Measurements from ENCODE around the gene HACL1. TPM values are rescaled to one million over a fixed set of nuclear protein-coding genes. Genes with fewer than 3 reads are reported as not detected.

The HACL1 gene
- total RNA-seq, 1 donor from 2014 or later: 25.0 TPM

DNA sequence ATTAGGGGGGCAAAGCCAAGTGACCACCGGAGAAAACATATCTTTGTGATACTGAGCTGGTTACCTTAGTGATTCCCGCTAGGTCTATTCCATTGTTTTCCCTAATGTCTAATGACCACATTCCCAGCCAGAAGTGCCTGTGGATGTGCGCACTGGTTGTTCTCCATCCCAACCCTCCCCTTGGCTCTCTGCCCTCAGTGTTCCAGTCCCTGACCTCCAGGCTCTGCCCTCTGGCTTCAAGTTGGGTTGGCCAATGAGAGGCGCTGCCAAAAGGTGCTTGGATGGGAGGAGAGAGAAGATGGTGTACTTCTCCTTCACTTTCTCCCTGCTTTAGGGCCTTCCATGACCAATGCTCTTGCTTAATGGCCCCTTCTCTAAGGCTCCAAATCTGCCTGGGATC, 82.3 kb downstream of the HACL1 start:
- H3K36me3 ChIP-seq (ENCODE audit: control insufficient read depth, insufficient read depth, low read length): no peaks in the 10 kb centered on the region
- TF ChIP-seq CTCF (IDR thresholded peaks at IDR 0.05; ENCODE audit: insufficient read depth, low read length, severe bottlenecking): no peak
- H3K27me3 ChIP-seq (ENCODE audit: control insufficient read depth, insufficient read depth, low read length): peaks cover 4% of the 10 kb centered on the region
- H3K4me3 ChIP-seq (ENCODE audit: low read depth, low read length): no peak overlapping the region
- FAIRE-seq (no peak), DNase-seq (ENCODE audit: low read depth) (no peak)

DNA sequence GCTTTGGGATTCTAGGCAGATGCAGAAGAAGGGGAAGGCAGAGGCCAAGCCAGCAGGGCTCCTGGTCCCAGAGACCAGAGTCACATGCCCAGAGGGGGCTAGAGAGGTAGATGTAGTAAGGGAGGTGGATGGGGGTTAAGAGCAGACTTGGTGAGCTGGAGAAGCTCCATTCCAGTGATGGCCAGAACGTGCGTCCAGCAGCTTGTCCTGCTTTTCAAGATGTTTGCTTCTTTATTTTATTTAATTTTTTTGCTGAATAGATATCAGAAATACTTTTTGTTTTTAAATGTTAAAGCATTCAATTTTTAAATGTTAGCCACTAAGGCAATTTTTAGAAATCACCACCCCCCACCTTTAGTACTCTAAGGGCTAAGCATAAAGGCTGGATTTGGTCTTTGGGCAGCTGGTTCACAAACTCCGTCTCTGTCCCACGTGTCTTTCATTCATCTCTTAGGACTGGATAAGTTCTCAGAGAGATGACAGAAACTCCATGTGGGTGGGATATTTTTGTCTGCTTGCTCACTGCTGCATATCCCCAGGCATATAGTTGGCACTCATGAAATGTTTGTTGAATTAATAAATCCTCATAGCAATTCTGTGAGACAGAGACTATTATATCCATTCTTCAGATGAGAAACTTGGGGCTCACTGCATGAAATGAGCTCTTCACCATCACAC, 86.6 kb downstream of the HACL1 start:
- no peaks in the 10 kb centered on the region for H3K36me3 ChIP-seq (ENCODE audit: control insufficient read depth, insufficient read depth, low read length)
- no peak overlapping the region for H3K4me3 ChIP-seq (ENCODE audit: low read depth, low read length)
- no peaks in the 10 kb centered on the region for H3K27me3 ChIP-seq (ENCODE audit: control insufficient read depth, insufficient read depth, low read length)
- no peak for FAIRE-seq
- TF ChIP-seq CTCF (IDR thresholded peaks at IDR 0.05; ENCODE audit: insufficient read depth, low read length, severe bottlenecking): no peak
- DNase-seq (ENCODE audit: low read depth): no peak

- Histone ChIP-seq H3K4me3 (ENCODE audit: low read depth, low read length) (no peak overlapping the region), H3K36me3 (ENCODE audit: control insufficient read depth, insufficient read depth, low read length) (no peaks in the 10 kb centered on the region), H3K27me3 (ENCODE audit: control insufficient read depth, insufficient read depth, low read length) (no peaks in the 10 kb centered on the region)
- no peak for TF ChIP-seq CTCF (IDR thresholded peaks at IDR 0.05; ENCODE audit: insufficient read depth, low read length, severe bottlenecking)
- FAIRE-seq (no peak), DNase-seq (ENCODE audit: low read depth) (no peak)
These were observed 87.3 kb downstream of the HACL1 start for GRCh38 chr3:15513810-15514662.

GRCh38 chr3:15513116-15513515, 88.3 kb downstream of the HACL1 start:
- H3K4me3 ChIP-seq (ENCODE audit: low read depth, low read length): no peak overlapping the region
- FAIRE-seq (no peak), DNase-seq (ENCODE audit: low read depth) (no peak)
- no peak for TF ChIP-seq CTCF (IDR thresholded peaks at IDR 0.05; ENCODE audit: insufficient read depth, low read length, severe bottlenecking)
- H3K36me3 ChIP-seq (ENCODE audit: control insufficient read depth, insufficient read depth, low read length): no peaks in the 10 kb centered on the region
- no peaks in the 10 kb centered on the region for H3K27me3 ChIP-seq (ENCODE audit: control insufficient read depth, insufficient read depth, low read length)

DNA sequence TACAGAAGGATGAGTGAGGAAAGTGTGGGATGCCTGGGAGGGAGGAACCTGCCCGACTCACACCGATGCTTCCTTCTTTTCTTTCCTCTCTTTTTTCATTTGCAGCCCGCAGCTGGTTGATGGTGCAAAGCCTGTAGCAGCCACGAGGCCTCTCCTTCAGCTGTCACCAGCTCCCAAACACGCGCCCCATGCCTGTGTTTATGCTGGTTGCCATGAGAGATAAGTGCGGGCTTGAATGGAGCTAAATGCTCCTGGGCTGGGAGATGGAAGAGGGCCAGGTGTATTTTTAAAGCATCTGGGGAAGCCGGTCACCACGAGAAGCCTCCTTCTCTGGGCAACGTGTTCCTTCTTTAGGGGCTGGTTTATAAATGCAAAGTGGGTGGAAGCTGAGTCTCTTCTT, 89.2 kb downstream of the HACL1 start:
- no peak overlapping the region for H3K4me3 ChIP-seq (ENCODE audit: low read depth, low read length)
- no peak for TF ChIP-seq CTCF (IDR thresholded peaks at IDR 0.05; ENCODE audit: insufficient read depth, low read length, severe bottlenecking)
- no peak for DNase-seq (ENCODE audit: low read depth)
- no peaks in the 10 kb centered on the region for H3K27me3 ChIP-seq (ENCODE audit: control insufficient read depth, insufficient read depth, low read length)
- no peaks in the 10 kb centered on the region for H3K36me3 ChIP-seq (ENCODE audit: control insufficient read depth, insufficient read depth, low read length)
- FAIRE-seq: no peak

Data from bronchial epithelial cell (primary cell).